PC-3 (cell line): ENCODE measurements around the gene PMEPA1. TPM values are rescaled to one million over a fixed set of nuclear protein-coding genes. Genes with fewer than 3 reads are reported as not detected.

Experiments
- ATAC-seq: fragments of 200-7000 bp; cut with Tn5 transposase; 2 replicates; pipeline ENCODE4 v1.9.1; 2020; ENCODE audit warnings: mild to moderate bottlenecking, moderate library complexity
- BruUV-seq: library from RNA; stranded (reverse); fragments of 400-500 nt; replicated peaks from 2 replicates; lab custom pipeline; 2021; lab: Mats Ljungman, UMichigan
- CTCF ChIA-PET: fragments of 300-600 bp; sonication (Branson Sonifier 250); formaldehyde crosslinking; loops from one replicate; lab custom pipeline; 2022; ENCODE audit warnings: antibody characterized with exemption; lab: Charles Lee
- POLR2A ChIA-PET: fragments of 300-600 bp; sonication (Branson Sonifier 250); formaldehyde crosslinking; loops from one replicate; lab custom pipeline; 2022; ENCODE audit warnings: antibody characterized with exemption; ENCODE audit not compliant: unreplicated experiment; lab: Charles Lee
- DNase-seq: peaks from one replicate; pipeline ENCODE4 v3.0.0-alpha.2; 2015
- H2AFZ ChIP-seq: fragments of 300-600 bp; sonication (generic); 2 replicates; pipeline ENCODE4 v1.6.0; 2016; ENCODE audit warnings: antibody characterized with exemption, low read length
- H3F3A ChIP-seq: fragments of 300-600 bp; sonication (generic); one replicate; pipeline ENCODE4 v1.6.0; 2017; ENCODE audit warnings: antibody characterized with exemption, low read length, control low read depth, mild to moderate bottlenecking; ENCODE audit not compliant: unreplicated experiment
- H3K27ac ChIP-seq: fragments of 300-600 bp; sonication (generic); 2 replicates; pipeline ENCODE4 v1.5.1; 2016; ENCODE audit warnings: mild to moderate bottlenecking, low read length
- H3K27me3 ChIP-seq: fragments of 300-600 bp; sonication (generic); 2 replicates; pipeline ENCODE4 v1.6.1; 2016; ENCODE audit warnings: low read length, mixed read lengths
- H3K36me3 ChIP-seq: fragments of 300-600 bp; sonication (generic); 2 replicates; pipeline ENCODE4 v1.6.1; 2016; ENCODE audit warnings: low read depth, mixed run types, low read length, mixed read lengths
- H3K4me1 ChIP-seq: fragments of 300-600 bp; sonication (generic); 2 replicates; pipeline ENCODE4 v1.5.1; 2016; ENCODE audit warnings: low read length; ENCODE audit not compliant: insufficient read depth
- H3K4me2 ChIP-seq: fragments of 300-600 bp; sonication (generic); 2 replicates; pipeline ENCODE4 v1.6.0; 2016; ENCODE audit warnings: low read length
- H3K4me3 ChIP-seq: fragments of 300-600 bp; sonication (generic); 2 replicates; pipeline ENCODE4 v1.5.1; 2016; ENCODE audit warnings: mild to moderate bottlenecking, low read length, mixed read lengths
- H3K79me2 ChIP-seq: fragments of 300-600 bp; sonication (generic); 2 replicates; pipeline ENCODE4 v1.6.1; 2017; ENCODE audit warnings: low read length, mixed read lengths
- H3K9ac ChIP-seq: fragments of 300-600 bp; sonication (generic); 2 replicates; pipeline ENCODE4 v1.6.0; 2016; ENCODE audit warnings: mild to moderate bottlenecking, low read length
- H3K9me2 ChIP-seq: fragments of 300-600 bp; sonication (generic); replicated peaks from 2 replicates; pipeline ENCODE4 v1.6.1; 2016; ENCODE audit warnings: mixed run types, low read length, mixed read lengths
- H3K9me3 ChIP-seq: fragments of 300-600 bp; sonication (generic); 2 replicates; pipeline ENCODE4 v1.6.1; 2016; ENCODE audit warnings: low read length, mixed read lengths
- H4K20me1 ChIP-seq: fragments of 300-600 bp; sonication (generic); 2 replicates; pipeline ENCODE4 v1.6.1; 2016; ENCODE audit warnings: low read length, mixed read lengths
- EZH2 ChIP-seq: fragments of 300-600 bp; sonication (generic); IDR thresholded peaks from one replicate; pipeline ENCODE4 v1.6.1; 2017; ENCODE audit warnings: antibody characterized with exemption, mild to moderate bottlenecking, low read length; ENCODE audit not compliant: unreplicated experiment
- EZH2phosphoT487 ChIP-seq: fragments of 300-600 bp; sonication (generic); IDR thresholded peaks from 2 replicates; pipeline ENCODE4 v1.6.1; 2018; ENCODE audit warnings: mild to moderate bottlenecking, antibody characterized with exemption, low read length, borderline replicate concordance
- intact Hi-C: fragments of 100-400 bp; cut with micrococcal nuclease; formaldehyde crosslinking; loops from 2 replicates; pipeline ENCODE4 v1.9.0; 2023
- total RNA-seq: library from RNA; depleted of rRNA; stranded (reverse); fragments of >200 nt; gene quantifications from 2 replicates; pipeline ENCODE4 v1.2.3, GENCODE V29; 2014
- TF ChIP-seq, protein P1 (sequence below): fragments of 300-600 bp; sonication (generic); conservative IDR thresholded peaks from 2 replicates; pipeline ENCODE4 v1.5.1; 2017; ENCODE audit warnings: antibody characterized with exemption, low read depth, mild to moderate bottlenecking, low read length

PMEPA1 gene
- total RNA-seq, 1 experiment from 2014 or later: 21.9 TPM

GRCh38 chr20:57693670-57694329 is 16.0 kb downstream of the PMEPA1 start:
- Histone ChIP-seq H3K4me3 (no peak overlapping the region), H2AFZ (no peak overlapping the region), H3K4me2 (peak overlapping the region; percentile 32), H3K27ac (peak overlapping the region; percentile 90), H3K36me3 (peaks cover 16% of the 10 kb centered on the region), H3K27me3 (no peaks in the 10 kb centered on the region), H3K9ac (no peak overlapping the region), H3K9me3 (no peaks in the 10 kb centered on the region), H3K79me2 (peaks cover 87% of the 10 kb centered on the region), H3K4me1 (peaks cover 77% of the 10 kb centered on the region), H3F3A (peaks cover 21% of the 10 kb centered on the region), H4K20me1 (peaks cover 19% of the 10 kb centered on the region; the same call in 1 of the 2 replicates), H3K9me2 (no peaks in the 10 kb centered on the region)
- DNase-seq (no peak), ATAC-seq (no peak)
- ChIA-PET CTCF (interaction anchor here (0.6 to 1.1 kb wide), 5 partner anchors 17 to 394 kb away, joined by 3 to 4 read pairs (median 4); no protein-coding TSS in a partner anchor), POLR2A (no interaction called here)
- BruUV-seq: no TSS peak
- intact Hi-C loops: loop anchor here (2.0 kb wide), 2 partner anchors 17 to 393 kb away; partner anchors contain the start of gene PMEPA1
- TF ChIP-seq EZH2: no peak
- no peak for TF ChIP-seq EZH2phosphoT487
- TF ChIP-seq, protein P1, sequence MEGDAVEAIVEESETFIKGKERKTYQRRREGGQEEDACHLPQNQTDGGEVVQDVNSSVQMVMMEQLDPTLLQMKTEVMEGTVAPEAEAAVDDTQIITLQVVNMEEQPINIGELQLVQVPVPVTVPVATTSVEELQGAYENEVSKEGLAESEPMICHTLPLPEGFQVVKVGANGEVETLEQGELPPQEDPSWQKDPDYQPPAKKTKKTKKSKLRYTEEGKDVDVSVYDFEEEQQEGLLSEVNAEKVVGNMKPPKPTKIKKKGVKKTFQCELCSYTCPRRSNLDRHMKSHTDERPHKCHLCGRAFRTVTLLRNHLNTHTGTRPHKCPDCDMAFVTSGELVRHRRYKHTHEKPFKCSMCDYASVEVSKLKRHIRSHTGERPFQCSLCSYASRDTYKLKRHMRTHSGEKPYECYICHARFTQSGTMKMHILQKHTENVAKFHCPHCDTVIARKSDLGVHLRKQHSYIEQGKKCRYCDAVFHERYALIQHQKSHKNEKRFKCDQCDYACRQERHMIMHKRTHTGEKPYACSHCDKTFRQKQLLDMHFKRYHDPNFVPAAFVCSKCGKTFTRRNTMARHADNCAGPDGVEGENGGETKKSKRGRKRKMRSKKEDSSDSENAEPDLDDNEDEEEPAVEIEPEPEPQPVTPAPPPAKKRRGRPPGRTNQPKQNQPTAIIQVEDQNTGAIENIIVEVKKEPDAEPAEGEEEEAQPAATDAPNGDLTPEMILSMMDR: no peak

DNA sequence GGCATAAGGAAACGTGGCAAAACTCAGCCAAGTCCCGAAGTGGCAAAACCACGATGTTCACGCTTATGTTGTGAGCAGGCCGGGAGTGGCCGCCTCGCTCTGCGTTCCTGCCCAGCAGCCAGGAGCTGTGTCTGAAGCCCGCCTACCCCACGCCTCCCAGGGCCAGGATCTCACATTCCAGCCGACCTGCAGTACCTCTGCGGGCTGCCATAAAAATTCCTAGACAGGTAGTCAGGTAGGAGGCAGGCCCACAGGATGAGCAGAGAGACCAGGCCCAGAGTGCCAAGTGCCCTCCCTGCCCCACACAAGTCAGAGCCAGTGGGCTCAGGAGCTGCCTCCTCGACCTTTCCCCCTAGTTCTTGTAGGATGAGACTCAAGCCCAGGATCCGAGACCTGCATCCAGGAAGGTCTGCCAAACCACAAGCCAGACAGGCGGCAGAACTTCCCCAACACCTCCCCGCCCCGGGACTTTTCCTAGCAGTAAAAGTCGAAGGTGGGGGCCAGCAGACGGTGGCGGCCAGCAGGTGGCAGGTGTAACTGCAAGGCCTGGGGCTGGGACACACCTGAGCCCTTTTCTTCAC is 16.7 kb downstream of the PMEPA1 start:
- peak; percentile 74 for ATAC-seq
- Histone ChIP-seq H3K4me2 (peak overlapping the region; percentile 75), H4K20me1 (peaks cover 19% of the 10 kb centered on the region; the same call in 1 of the 2 replicates), H3K36me3 (peaks cover 16% of the 10 kb centered on the region), H3K9me2 (no peaks in the 10 kb centered on the region), H3F3A (peaks cover 18% of the 10 kb centered on the region), H3K4me3 (peak overlapping the region; percentile 26; the same call in 1 of the 2 replicates), H3K4me1 (peaks cover 80% of the 10 kb centered on the region), H3K27me3 (no peaks in the 10 kb centered on the region), H2AFZ (no peak overlapping the region), H3K27ac (peak overlapping the region; percentile 90), H3K9me3 (no peaks in the 10 kb centered on the region), H3K79me2 (peaks cover 94% of the 10 kb centered on the region), H3K9ac (peak overlapping the region; percentile 27; the same call in 1 of the 2 replicates)
- no TSS peak for BruUV-seq
- POLR2A ChIA-PET: interaction anchor here (0.6 to 0.7 kb wide), 2 partner anchors 23 to 1339 kb away, joined by 3 to 5 read pairs; no protein-coding TSS in a partner anchor
- intact Hi-C loops: loop anchor here (2.0 kb wide), 2 partner anchors 18 to 394 kb away; partner anchors contain the start of gene PMEPA1
- peak; percentile 100 for DNase-seq
- TF ChIP-seq EZH2phosphoT487 (peak; percentile 93), EZH2 (no peak)
- TF ChIP-seq, protein P1: peak; percentile 93
- CTCF ChIA-PET: interaction anchor here (0.6 to 1.0 kb wide), 5 partner anchors 9 to 219 kb away, joined by 3 to 4 read pairs (median 3); no protein-coding TSS in a partner anchor
